ENCODE results near the gene PRODH2.

PRODH2 gene

DNA sequence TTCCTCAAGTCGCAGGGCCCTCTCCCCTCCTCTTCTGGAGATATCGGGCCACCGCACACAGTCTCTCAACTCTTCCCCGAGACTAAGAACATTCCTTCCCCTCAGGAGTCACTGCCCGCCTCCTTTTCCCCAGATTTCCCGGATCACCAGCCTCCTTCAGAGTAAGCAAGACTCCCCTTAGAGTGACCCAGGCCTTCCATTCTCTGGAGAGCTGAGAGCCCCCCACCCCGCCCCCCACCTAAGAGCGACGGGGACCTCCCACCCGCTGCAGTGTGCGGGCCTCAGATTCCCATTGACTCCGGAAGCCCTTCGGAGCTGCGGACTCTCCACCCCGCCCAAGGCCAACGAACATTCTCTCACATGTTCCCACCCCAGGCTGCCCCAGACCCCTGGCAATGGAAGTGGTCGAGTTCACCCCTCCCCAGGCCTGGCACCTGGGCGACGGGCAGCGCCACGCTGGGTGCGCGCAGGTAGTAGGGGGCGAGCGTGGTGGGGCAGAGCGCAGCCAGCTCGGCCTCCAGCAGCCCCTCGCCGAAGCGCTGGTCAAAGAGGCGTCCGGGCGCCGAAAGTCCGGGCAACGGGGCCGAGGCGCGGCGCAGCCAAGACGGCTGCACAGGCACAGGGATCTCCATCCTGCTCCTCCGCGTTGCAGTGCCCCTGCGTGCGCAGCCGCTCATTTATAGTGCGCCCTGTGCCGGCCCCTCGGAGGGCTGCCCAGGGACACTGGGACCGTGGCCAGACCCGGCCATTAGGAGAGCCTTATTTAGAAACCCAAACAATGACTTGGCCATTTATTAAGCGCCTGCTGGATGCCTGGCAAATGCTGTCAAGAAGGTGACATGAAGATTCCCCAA, 56.0 kb downstream of the PRODH2 start, which contains the start of gene HSPB6:
HSPB6 (minus strand) TSS at position 653 of the 854 bp plus-strand sequence; CDS start at position 632, 21 bp downstream.
- no peak for DNase-seq (ENCODE audit: low read depth)

- DNase-seq (ENCODE audit: low read depth), result no peak
Observed at GRCh38 chr19:35755550-35756376, 56.9 kb downstream of the PRODH2 start.

DNA sequence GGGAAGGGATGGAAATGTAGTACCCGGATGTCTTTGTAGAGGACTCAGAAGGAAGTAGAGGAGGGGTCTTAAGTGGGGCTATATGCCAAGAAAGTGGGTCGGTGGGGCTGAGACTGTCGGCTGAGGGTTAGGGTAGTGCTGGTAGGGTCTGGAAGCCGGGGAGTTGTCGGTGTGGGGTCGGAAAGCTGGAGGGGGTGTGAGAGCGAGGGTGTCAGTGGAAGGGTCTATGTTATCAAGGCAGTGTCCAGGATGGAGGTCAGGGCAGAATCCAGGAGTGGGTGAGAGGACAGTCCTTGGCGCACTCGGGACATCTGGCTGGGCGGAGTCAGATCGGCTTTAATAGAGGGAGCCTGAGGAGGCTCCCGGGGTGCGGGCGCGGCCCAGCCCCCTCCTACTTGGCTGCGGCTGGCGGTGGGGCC, 57.5 kb downstream of the PRODH2 start:
- no peak for DNase-seq (ENCODE audit: low read depth)

DNA sequence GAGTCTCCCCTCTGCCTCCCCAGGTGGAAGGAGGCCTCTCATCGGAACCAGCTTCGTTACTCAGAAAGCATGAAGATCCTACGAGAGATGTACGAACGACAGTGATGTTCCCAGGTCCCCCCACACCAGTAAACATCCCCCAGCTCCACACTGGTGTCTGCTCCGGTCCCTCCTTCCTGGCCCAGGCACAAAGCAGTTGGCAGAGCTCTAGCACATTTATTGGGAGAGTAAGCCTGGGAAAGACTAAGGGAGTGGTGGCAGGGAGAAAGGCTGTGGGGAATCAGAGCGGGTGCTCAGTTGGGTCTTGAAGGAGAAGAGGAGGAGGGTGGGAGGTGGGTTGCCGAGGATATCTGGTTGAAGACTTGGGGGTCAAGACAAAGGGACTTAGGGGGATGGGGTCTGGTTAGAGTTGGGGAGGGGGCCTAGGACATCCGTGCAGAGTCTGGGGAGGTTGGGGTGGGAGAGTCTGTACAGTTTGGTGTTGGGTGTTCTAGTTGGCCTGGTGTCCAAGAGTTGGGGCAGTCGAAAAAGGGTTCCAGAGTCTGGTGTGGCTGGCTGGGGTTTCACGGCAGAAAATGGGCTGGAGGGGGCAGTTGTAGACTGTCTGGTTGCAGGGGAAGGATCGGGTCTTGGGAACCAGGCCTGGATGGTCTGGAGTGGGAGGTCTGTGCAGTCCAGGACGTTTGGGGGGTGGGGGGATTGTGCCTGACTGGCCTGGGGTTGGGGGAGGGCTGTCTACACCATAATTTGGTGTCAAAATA, 58.1 kb downstream of the PRODH2 start:
- DNase-seq (ENCODE audit: low read depth), result no peak

GRCh38 chr19:35753634-35754369, 58.8 kb downstream of the PRODH2 start:
- no peak for DNase-seq (ENCODE audit: low read depth)

DNA sequence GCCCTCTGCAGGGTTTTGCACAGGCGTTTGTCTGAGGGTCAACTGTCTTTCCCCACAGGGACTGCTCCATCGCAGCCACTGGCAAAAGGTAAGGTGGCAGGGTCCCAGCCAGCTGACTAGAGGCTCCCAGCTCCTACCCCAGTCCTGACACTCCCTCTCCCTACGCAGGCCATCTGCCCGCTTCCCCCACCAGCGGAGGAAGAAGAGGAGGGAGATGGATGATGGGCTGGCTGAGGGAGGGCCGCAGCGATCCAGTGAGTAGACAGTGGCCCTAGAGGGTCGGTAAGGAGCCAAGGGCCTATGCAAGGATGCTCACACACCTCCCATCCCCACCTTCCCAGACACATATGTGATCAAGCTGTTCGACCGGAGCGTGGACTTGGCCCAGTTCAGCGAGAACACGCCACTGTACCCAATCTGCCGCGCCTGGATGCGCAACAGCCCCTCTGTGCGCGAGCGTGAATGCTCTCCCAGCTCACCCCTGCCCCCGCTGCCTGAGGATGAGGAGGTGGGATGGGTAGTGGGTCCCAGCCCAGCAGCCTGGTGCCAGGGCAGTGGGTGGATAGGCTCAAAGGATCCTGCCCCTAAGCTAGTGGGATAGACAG, 59.8 kb downstream of the PRODH2 start:
- no peak for DNase-seq (ENCODE audit: low read depth)

DNA sequence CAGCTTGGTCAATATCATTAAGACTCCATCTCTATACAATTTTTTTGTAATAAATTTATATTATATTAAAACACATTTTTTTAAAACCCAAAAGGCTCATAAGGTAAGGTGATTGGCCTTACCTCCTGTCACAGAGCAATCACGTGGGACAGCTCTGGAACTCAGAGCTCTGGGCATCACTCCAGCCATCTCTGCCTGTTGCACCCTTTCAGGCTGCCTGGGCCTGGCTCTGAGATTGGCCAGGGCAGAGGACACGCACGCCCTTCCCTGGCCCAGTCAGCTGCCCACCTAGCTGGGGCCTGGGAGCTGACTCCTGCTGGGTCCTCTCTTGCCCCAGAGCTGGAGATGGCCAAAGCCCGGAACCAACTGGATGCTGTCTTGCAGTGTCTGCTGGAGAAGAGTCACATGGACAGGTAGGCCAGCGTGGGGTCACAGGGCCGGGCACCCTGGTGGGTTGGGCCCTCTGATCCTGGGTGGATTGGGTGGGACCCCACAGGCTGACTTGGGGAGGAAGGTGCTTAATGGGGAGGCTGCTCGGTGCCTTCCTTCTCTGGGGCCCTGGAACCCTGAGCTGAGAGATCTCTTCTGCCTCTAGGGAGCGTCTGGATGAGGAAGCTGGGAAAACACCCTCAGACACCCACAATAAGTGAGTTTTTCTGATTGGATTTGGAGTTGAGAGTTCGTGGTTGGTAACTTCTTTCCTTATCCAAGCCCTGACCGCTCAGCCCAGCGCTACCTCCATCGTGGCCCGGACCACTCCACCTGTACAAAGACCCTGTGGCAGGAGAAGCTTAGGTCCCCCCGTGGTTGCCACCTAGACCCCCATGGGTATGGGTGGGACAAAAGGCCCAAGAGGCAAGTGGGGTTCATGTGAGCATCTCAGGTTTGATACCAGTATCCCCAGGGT, 60.6 kb downstream of the PRODH2 start:
- no peak for DNase-seq (ENCODE audit: low read depth)

DNA sequence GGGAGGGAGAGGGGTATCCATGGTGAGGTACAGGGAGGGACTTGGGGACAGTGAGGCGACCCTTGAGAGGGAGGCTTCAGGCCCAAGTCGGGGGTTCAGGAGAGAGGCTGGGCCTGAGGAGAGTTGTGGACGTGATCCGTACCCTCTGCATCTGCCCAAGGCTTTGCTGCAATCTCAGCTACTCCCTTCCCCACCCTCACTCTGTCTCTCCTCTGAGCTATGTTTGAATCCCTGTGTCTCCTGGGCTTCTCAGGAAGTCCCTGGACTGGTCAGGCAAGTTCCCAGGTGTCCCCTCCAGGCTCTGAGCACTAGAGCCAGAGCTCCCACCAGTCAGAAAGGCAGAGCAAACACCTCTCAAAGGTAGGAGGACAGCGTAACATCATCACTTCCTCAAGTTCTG, 62.5 kb downstream of the PRODH2 start:
- DNase-seq (ENCODE audit: low read depth), result no peak

All from stimulated activated CD8-positive, alpha-beta memory T cell treated with anti-CD3 and anti-CD28 coated beads, Interleukin-15, amount 100 ng/mL, for 1 hour (primary cell).